Prostate gland (tissue), 2 donors: ENCODE data around the gene HS6ST2. TPM values are rescaled to one million over a fixed set of nuclear protein-coding genes. Genes with fewer than 3 reads are reported as not detected.

Experiments
- DNase-seq: peaks from one replicate; pipeline ENCODE4 v3.0.0-alpha.2; 2019; ENCODE audit warnings: low spot score
- H3K27ac ChIP-seq, 2 donors: fragments of 200-600 bp; sonication (generic); 2 replicates each; pipeline ENCODE4 v1.5.1; 2017 to 2019
- H3K27me3 ChIP-seq: fragments of 200-600 bp; sonication (generic); replicated peaks from 2 replicates; pipeline ENCODE4 v1.5.1; 2019; ENCODE audit not compliant: insufficient read depth
- H3K36me3 ChIP-seq, 2 donors: fragments of 200-600 bp; sonication (generic); 1 replicate in 1 of 2; 2 replicates in 1 of 2; pipeline versions ENCODE4 v1.5.1 to v1.8.1; 2017 to 2019
- H3K4me1 ChIP-seq: fragments of 200-600 bp; sonication (generic); replicated peaks from 2 replicates; pipeline ENCODE4 v1.5.1; 2019
- H3K4me3 ChIP-seq, 2 donors: fragments of 200-600 bp; sonication (generic); 2 replicates each; pipeline ENCODE4 v1.5.1; 2017 to 2019
- H3K9me3 ChIP-seq: fragments of 200-600 bp; sonication (generic); 2 replicates; pipeline ENCODE4 v1.5.1; 2017
- POLR2A ChIP-seq: fragments of 450-650 bp; IDR thresholded peaks from one replicate; pipeline ENCODE4 v1.6.1; 2016; ENCODE audit warnings: antibody characterized with exemption, mild to moderate bottlenecking
- POLR2AphosphoS5 ChIP-seq: sonication (generic); formaldehyde crosslinking; IDR thresholded peaks from one replicate; pipeline ENCODE4 v1.6.1; 2017; ENCODE audit warnings: antibody characterized with exemption
- WGBS: methylation state at CpG from one replicate; pipeline ENCODE4 v1.1.5; 2018; 5-methylcytosine and 5-hydroxymethylcytosine counted together
- intact Hi-C: fragments of 100-400 bp; cut with DNase I; formaldehyde crosslinking; loops from one replicate; pipeline ENCODE4 v1.14.2; 2022
- total RNA-seq, 2 donors: library from RNA; depleted of rRNA; stranded (reverse); fragments of >200 nt; gene quantifications; one replicate each; pipeline ENCODE4 v1.1.0, GENCODE V29; 2016
- TF ChIP-seq, protein P1 (sequence below), 4 experiments: fragments of 200-600 bp in 2 of 4; fragments of 450-650 bp in 2 of 4; sonication (generic) in 2 of 4; IDR thresholded peaks; 1 replicate in 3 of 4; 2 replicates in 1 of 4; pipeline ENCODE4 v1.5.1; 2016 to 2019; ENCODE audit warnings: antibody characterized with exemption in 4 of 4, mild to moderate bottlenecking in 2 of 4, moderate library complexity in 2 of 4

The HS6ST2 gene
- total RNA-seq, 2 donors from 2014 or later: 1.1 to 6.1 TPM

DNA sequence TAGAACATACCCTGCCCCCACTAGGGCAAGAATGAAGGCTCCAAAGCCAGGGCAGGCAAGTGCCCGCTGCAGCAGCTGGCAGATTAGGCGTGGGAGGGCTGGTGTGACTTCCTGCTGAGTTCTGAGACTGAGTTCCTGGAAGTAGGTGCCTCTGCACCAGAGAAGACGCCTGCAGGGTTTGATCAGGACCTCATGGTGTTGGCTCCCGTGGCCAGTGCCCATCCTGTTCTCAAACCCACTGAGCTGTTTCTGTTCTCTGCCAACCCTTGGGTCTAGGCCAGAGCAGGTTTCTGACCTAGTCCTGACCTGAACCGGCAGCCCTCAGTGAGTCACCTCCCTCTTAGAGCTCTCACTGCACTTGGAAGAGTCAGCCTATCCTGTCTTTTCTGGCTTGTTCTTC lies 220.7 kb downstream of the HS6ST2 start:
- Histone ChIP-seq H3K4me1 (no peaks in the 10 kb centered on the region), H3K4me3 (no peak overlapping the region), H3K27ac (no peak overlapping the region), H3K36me3 (no peaks in the 10 kb centered on the region), H3K9me3 (no peaks in the 10 kb centered on the region), H3K27me3 (no peaks in the 10 kb centered on the region)
- 83% methylated on average over 3 of the region's 5 CpGs for WGBS
- intact Hi-C loops: no loop called here
- TF ChIP-seq POLR2AphosphoS5 (no peak), POLR2A (no peak)
- TF ChIP-seq, protein P1, sequence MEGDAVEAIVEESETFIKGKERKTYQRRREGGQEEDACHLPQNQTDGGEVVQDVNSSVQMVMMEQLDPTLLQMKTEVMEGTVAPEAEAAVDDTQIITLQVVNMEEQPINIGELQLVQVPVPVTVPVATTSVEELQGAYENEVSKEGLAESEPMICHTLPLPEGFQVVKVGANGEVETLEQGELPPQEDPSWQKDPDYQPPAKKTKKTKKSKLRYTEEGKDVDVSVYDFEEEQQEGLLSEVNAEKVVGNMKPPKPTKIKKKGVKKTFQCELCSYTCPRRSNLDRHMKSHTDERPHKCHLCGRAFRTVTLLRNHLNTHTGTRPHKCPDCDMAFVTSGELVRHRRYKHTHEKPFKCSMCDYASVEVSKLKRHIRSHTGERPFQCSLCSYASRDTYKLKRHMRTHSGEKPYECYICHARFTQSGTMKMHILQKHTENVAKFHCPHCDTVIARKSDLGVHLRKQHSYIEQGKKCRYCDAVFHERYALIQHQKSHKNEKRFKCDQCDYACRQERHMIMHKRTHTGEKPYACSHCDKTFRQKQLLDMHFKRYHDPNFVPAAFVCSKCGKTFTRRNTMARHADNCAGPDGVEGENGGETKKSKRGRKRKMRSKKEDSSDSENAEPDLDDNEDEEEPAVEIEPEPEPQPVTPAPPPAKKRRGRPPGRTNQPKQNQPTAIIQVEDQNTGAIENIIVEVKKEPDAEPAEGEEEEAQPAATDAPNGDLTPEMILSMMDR (IDR thresholded peaks at IDR 0.05): no peak
- DNase-seq: no peak

DNA sequence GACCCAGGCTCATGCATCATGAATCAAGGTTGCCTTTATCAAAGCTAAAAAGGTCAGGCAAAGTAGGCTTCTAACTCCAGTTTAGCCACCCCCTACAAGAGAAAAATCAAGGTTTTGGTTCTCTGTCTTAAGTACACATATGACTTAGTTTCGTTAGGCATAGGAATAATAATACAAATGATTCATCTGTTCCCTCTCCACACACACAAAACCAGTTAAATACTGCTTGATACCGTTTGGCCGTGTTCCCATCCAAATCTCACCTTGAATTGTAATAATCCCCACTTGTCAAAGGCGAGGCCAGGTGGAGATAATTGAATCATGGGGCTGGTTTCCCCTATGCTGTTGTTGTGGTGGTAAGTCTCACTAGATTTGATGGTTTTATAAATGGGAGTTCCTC lies 226.2 kb downstream of the HS6ST2 start:
- H3K27ac ChIP-seq: no peak overlapping the region
- no peaks in the 10 kb centered on the region for H3K36me3 ChIP-seq
- H3K4me1 ChIP-seq: no peaks in the 10 kb centered on the region
- H3K9me3 ChIP-seq: no peaks in the 10 kb centered on the region
- no peak for TF ChIP-seq POLR2AphosphoS5
- no peak for TF ChIP-seq POLR2A
- TF ChIP-seq, protein P1 (IDR thresholded peaks at IDR 0.05): no peak
- H3K4me3 ChIP-seq: no peak overlapping the region
- 81% methylated on average over 4 of the region's 4 CpGs for WGBS
- intact Hi-C loops: no loop called here
- no peaks in the 10 kb centered on the region for H3K27me3 ChIP-seq
- no peak for DNase-seq

DNA sequence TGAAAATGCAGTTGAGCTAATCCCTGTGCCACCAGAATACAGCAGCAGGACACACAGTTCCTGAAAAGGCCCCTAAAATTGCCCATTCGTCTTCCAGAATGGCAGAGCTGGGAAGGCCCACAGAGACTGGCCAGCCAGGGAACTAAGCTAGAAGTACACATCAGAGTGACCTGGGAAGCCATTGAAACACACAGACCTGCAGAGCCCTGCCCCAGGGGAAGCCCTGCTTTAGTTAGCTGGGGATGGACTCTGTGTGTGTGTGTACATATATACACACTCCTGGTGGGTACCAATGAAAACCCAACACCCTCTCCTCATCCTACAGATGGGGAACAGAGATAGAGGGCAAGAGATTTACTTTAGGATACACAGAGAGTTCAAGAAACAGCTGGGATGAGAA lies 227.7 kb downstream of the HS6ST2 start:
- Histone ChIP-seq H3K36me3 (no peaks in the 10 kb centered on the region), H3K27me3 (no peaks in the 10 kb centered on the region), H3K4me1 (no peaks in the 10 kb centered on the region), H3K4me3 (no peak overlapping the region), H3K9me3 (no peaks in the 10 kb centered on the region), H3K27ac (no peak overlapping the region)
- intact Hi-C loops: no loop called here
- DNase-seq: no peak
- 100% methylated on average over 1 of the region's 1 CpG for WGBS
- TF ChIP-seq POLR2A (no peak), POLR2AphosphoS5 (no peak)
- TF ChIP-seq, protein P1 (IDR thresholded peaks at IDR 0.05): no peak

DNA sequence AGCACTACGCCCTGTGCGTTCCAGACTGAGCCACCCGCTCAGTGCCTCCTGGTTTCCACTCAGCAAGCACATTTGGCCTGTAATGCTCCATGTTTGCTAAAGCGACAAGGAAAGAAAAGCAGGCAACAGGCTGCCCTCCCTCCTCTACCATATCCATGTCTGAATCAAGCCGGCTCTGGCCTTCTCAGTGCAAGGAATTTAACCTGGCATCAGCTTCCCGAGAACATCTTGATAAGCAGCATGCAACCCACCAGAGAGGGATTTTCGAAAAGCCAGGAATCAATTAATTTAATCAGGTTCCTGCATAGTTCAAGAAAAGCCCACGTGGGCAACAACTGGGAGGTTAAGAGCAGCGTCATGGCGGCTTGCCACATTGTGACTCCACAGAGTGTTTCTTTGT lies 228.2 kb downstream of the HS6ST2 start:
- Histone ChIP-seq H3K4me3 (no peak overlapping the region), H3K9me3 (no peaks in the 10 kb centered on the region), H3K27ac (no peak overlapping the region), H3K27me3 (no peaks in the 10 kb centered on the region), H3K4me1 (no peaks in the 10 kb centered on the region), H3K36me3 (no peaks in the 10 kb centered on the region)
- intact Hi-C loops: no loop called here
- DNase-seq: no peak
- TF ChIP-seq, protein P1 (IDR thresholded peaks at IDR 0.05): no peak
- no peak for TF ChIP-seq POLR2AphosphoS5
- TF ChIP-seq POLR2A: no peak
- WGBS: 89% methylated on average over 10 of the region's 10 CpGs

DNA sequence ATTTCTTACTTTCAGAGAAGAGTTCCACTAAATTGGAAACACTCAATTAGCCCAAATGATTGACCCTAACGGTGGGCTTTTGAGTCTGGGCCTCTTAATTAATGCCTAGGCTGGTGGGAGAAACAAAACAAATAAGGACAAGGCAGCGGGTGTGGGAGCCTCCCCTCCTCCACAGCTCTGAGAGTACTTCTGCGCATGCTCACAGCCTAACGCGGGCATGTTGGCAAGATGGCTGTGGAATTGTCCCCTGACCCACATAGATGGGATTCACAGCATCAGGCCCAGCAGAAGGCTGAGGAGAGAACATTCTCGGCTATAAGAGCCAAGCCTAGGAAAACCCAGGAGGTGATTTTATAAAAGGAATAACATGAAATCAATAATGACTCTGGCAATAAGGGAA lies 230.1 kb downstream of the HS6ST2 start:
- intact Hi-C loops: no loop called here
- 77% methylated on average over 6 of the region's 6 CpGs for WGBS
- H3K36me3 ChIP-seq: no peaks in the 10 kb centered on the region
- H3K4me1 ChIP-seq: no peaks in the 10 kb centered on the region
- H3K9me3 ChIP-seq: no peaks in the 10 kb centered on the region
- H3K27me3 ChIP-seq: no peaks in the 10 kb centered on the region
- no peak for TF ChIP-seq POLR2A
- no peak for TF ChIP-seq POLR2AphosphoS5
- TF ChIP-seq, protein P1 (IDR thresholded peaks at IDR 0.05): no peak
- no peak overlapping the region for H3K27ac ChIP-seq
- no peak overlapping the region for H3K4me3 ChIP-seq
- no peak for DNase-seq
